ENCODE measurements around the gene IRAK1.

The IRAK1 gene

DNA sequence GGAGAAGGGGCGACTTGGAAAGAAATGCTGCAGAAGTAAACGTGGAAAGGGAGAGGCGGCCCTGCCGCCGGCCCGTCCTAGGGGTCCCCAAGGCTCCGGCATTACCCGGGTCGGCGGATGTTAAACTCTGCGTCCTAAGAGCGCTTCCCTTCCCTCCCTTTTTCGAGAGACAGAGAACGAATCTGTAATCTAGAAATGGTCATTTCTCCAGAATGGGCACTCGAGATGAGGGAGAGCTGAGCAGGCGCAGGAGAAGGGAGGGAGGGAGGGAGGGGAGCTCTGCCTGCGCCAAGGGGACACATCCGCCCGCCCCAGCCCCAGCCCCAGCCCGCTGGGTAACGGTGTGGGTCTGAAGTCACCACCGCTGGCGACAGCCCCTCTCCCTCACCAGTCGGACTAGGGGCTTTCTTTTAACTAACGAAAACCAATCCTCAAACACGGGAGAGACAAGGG lies 49.8 kb downstream of the IRAK1 start:
- DNase-seq: peak; percentile 50

DNA sequence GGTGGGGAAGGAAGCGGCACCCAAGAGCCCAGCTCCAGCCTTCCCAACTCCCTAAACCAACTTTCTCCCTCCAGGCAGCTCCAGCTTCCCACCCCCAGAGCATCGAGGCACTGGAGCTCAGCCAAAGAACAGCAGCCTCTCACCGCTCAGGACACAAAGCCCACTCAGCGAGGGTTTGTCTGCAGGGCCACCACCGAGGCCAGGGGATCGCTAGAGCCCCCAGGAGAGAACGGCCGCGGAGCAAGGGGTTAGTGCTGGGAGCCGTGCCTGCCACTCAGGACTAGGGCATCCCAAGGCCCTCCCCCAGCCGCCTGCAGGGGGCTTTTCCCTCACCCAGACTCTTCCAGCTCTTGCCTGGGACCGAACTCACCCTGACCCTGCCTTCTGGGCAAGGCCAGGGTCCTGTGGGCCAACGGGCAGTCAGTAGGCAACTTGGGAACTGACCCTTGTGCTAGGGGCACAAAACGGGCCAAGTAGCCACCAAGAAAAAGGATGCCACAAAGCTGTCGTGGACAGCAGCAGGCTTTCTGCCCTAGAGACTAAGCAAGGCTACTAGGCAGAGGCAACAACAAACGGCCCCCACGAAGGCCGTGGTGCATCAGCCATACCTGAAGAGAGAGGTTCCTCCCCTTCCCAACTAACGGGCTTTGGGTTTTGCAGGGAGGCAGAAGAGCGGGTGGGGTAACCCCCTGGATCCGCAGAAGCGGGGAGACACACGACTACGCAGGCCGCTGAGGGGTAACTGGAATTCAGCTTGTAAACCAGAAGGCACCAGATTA lies 50.4 kb downstream of the IRAK1 start:
- no peak for DNase-seq

DNA sequence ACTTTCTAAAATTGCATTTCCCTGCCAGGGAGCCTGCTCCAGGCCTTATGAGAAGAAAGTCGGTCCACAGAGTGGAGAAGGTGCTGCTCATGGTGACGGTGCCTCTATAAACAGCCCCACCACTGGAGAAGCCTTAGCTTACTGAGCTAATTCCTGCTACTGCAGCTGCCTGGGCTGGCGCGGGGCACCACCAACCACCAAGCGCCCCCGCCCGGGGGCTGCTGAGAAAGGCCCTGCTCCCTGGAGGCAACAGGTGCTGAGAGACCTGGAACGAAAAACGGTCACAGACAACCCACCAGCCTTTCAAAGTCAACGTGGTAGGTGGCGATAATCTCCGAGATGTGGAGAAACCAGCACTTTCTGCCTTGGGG lies 51.0 kb downstream of the IRAK1 start:
- no peak for DNase-seq

DNA sequence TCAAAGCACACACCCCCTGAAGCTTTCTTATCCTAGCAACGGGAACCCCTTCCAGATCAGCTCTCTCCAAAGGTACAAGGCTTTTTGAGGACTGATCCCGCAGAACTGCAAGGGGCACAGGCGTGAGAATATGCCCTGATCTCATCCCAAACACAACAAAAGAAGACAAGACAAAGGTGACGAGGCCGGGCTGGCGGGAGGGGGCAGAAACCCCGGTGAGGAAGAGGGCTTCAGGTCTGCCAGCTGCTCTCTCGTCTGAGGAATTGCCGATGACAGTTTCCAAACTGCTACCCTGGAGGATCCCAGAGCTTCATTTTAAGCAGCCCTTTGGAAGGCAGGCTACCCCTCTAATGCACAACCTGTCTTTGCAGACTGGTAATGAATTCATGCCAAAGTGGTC lies 51.4 kb downstream of the IRAK1 start:
- DNase-seq: no peak

GRCh38 chrX:153967536-153968224 lies 52.0 kb downstream of the IRAK1 start:
- no peak for DNase-seq

DNA sequence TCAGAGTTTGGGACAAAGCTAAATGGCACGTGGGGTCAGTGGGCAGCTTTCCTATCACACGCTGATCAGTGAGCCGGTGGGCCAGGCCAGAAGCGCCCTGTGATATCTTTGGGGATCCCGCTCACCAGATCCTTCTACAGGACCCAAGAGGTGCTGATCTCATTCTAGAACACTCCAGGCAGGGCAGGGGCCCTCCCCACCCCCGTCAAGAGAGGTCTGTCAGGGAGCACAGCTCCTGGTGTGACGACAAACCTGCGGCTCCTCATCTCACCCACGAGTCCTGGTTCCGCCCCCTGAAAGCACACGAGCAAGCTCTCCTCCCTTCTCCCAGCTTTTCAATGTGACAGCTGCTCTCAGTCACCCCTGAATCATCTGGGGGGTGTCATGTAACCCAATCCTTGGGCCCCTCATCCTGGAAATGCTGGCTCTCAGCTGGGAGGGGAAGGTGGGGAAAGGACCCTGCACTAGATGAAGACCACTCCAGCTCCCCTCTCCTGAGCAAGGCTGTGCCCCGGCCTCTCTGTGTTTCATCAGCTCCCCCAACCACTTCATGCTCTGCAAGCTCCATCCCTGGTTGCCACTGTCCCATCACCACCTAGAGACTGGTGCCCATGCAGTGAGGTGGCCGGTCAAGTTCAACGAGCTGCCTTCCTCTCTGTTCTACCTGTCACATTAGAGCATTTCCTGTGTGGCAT lies 52.7 kb downstream of the IRAK1 start:
- DNase-seq: no peak

- no peak for DNase-seq
Observed at GRCh38 chrX:153966283-153966688, 53.4 kb downstream of the IRAK1 start.

- DNase-seq: no peak
Observed at GRCh38 chrX:153965406-153965805, 54.3 kb downstream of the IRAK1 start.

GRCh38 chrX:153964105-153964504 lies 55.6 kb downstream of the IRAK1 start:
- DNase-seq: no peak

DNA sequence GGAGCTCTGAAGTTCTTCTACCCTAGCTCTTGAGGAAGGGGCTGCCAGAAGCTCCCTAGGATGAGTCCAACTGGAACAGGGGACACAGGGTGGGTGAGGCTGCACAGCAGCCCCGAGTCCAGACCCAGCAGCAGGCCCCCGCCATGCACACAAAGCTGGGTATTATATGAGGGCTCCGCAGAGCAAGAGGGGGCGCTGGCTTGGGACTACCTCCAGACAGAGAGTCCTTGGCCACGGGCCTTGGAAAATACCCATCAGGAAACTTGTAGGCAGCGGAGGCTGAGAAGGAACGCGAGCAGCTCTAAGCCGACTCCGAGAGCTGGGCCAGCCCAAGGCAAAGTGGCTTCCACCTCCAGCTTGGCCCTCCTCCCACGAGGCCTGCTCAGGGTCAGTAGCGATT lies 56.2 kb downstream of the IRAK1 start:
- no peak for DNase-seq

DNA sequence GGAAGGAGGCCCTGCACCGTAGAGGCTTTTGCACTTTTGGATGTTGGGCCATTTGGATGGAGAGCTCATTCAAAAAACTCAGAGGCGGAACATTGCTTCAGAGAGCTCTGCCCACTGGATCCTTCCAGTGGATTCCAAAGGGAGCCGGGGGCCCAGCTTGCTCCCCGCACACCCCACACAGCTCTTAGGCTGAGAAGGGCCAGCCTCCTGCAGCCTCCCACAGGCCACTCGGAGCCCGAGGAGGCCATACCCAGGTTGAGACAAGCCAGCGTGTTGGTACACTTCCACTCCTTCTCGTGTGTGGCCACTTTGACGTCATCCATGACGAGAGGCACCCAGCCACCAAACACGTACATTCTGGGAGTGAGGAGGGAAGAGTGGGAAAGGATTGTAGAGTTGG lies 58.4 kb downstream of the IRAK1 start:
- DNase-seq: no peak

GRCh38 chrX:153960786-153961185 lies 58.9 kb downstream of the IRAK1 start:
- no peak for DNase-seq
